Panc1 (cell line): ENCODE data around the gene TMEM86A.

Experiments used
- CTCF ChIP-seq: fragments of 450-650 bp; IDR thresholded peaks from 2 replicates; pipeline ENCODE4 v1.5.1; 2017; ENCODE audit warnings: mild to moderate bottlenecking
- POLR2AphosphoS5 ChIP-seq: IDR thresholded peaks from 2 replicates; pipeline ENCODE4 v1.6.1; 2012; ENCODE audit warnings: mild to moderate bottlenecking, low read depth, low read length, moderate library complexity
- REST ChIP-seq, 2 experiments: IDR thresholded peaks; 2 replicates each; pipeline ENCODE4 v1.6.1; 2011 to 2012; ENCODE audit warnings: low read depth in 2 of 2, control low read depth in 1 of 2, low read length in 1 of 2, mild to moderate bottlenecking in 1 of 2, moderate library complexity in 1 of 2; ENCODE audit not compliant: insufficient read depth in 1 of 2

- no peak for TF ChIP-seq REST (IDR thresholded peaks at IDR 0.05; ENCODE audit: insufficient read depth in 1 of 2, low read depth in 2 of 2, low read length in 1 of 2)
- TF ChIP-seq CTCF = no peak
- no peak for TF ChIP-seq POLR2AphosphoS5
These were observed 21.0 kb upstream of the TMEM86A start for GRCh38 chr11:18677560-18677959.
